GM12878 (cell line): Measurements from ENCODE around the gene SFSWAP. TPM values are rescaled to one million over a fixed set of nuclear protein-coding genes. Genes with fewer than 3 reads are reported as not detected.
"Not testable (repeated sequence)": the region's sequence is repeated elsewhere in the genome, so short reads cannot be mapped to it uniquely, and the experiment has no call there.

Experiments
- ATAC-seq: fragments of 200-7000 bp; cut with Tn5 transposase; 3 replicates; pipeline ENCODE4 v1.9.1; 2020; ENCODE audit warnings: mild to moderate bottlenecking, moderate library complexity
- BruUV-seq: library from RNA; stranded (reverse); fragments of 400-500 nt; replicated peaks from 2 replicates; lab custom pipeline; 2021; lab: Mats Ljungman, UMichigan
- CTCF ChIA-PET: fragments of 300-600 bp; sonication (Branson Sonifier 250); formaldehyde crosslinking; extraction: SDS; loops from one replicate; lab custom pipeline; 2021; ENCODE audit warnings: inconsistent platforms; lab: Yijun Ruan, JAX
- POLR2A ChIA-PET: fragments of 350-600 bp; formaldehyde crosslinking; extraction: SDS; loops from one replicate; lab custom pipeline; 2021; ENCODE audit warnings: inconsistent platforms; lab: Charles Lee
- RAD21 ChIA-PET: fragments of 300-600 bp; sonication (Branson Sonifier 250); formaldehyde crosslinking; loops from one replicate; lab custom pipeline; 2023; ENCODE audit warnings: antibody characterized with exemption; ENCODE audit not compliant: unreplicated experiment; lab: Charles Lee
- SMC1A ChIA-PET: fragments of 300-600 bp; sonication (Branson Sonifier 250); formaldehyde crosslinking; loops from one replicate; lab custom pipeline; 2023; ENCODE audit not compliant: unreplicated experiment, uncharacterized antibody; lab: Charles Lee
- DNase-seq: peaks from one replicate; pipeline ENCODE4 v3.0.0-alpha.2; 2011; ENCODE audit warnings: low read depth, low spot score
- FAIRE-seq: peaks from 3 replicates; lab custom pipeline; 2011; peaks lifted over from hg19 to GRCh38; lab: Jason Lieb, UNC
- H2AFZ ChIP-seq: 2 replicates; pipeline ENCODE4 v1.6.0; 2011; ENCODE audit warnings: low read depth, low read length, control low read depth; ENCODE audit not compliant: control insufficient read depth
- H3K27ac ChIP-seq: 2 replicates; pipeline ENCODE4 v1.5.1; 2011; ENCODE audit warnings: control low read depth; ENCODE audit not compliant: control insufficient read depth, insufficient read depth
- H3K27me3 ChIP-seq, 2 experiments: replicated peaks in 1 of 2; 2 replicates each; pipeline versions ENCODE4 v1.6.0 to v1.6.1; 2011; ENCODE audit warnings: low read length in 1 of 2; ENCODE audit not compliant: control insufficient read depth in 2 of 2, insufficient read depth in 2 of 2
- H3K36me3 ChIP-seq, 2 experiments: 2 replicates each; pipeline ENCODE4 v1.5.1; 2011; ENCODE audit warnings: low read length in 1 of 2; ENCODE audit not compliant: control insufficient read depth in 2 of 2, insufficient read depth in 2 of 2
- H3K4me1 ChIP-seq: 2 replicates; pipeline ENCODE4 v1.6.1; 2011; ENCODE audit warnings: mild to moderate bottlenecking, low read length, moderate library complexity, mixed read lengths; ENCODE audit not compliant: control insufficient read depth, insufficient read depth
- H3K4me2 ChIP-seq: 2 replicates; pipeline ENCODE4 v1.6.0; 2011; ENCODE audit warnings: control low read depth; ENCODE audit not compliant: control insufficient read depth, insufficient read depth
- H3K4me3 ChIP-seq: fragments of 200-600 bp; sonication (generic); 2 replicates; pipeline ENCODE4 v1.5.1; 2016
- H3K79me2 ChIP-seq: 2 replicates; pipeline ENCODE4 v1.6.0; 2011; ENCODE audit warnings: low read length; ENCODE audit not compliant: control insufficient read depth, insufficient read depth
- H3K9ac ChIP-seq: 2 replicates; pipeline ENCODE4 v1.8.0; 2011; ENCODE audit warnings: low read length, control low read depth, mixed read lengths; ENCODE audit not compliant: control insufficient read depth, insufficient read depth
- H3K9me3 ChIP-seq: replicated peaks from 3 replicates; pipeline ENCODE4 v1.5.1; 2011; ENCODE audit warnings: mild to moderate bottlenecking, low read length; ENCODE audit not compliant: control insufficient read depth, insufficient read depth
- H4K20me1 ChIP-seq: 2 replicates; pipeline ENCODE4 v1.6.0; 2011; ENCODE audit not compliant: control insufficient read depth, insufficient read depth
- CHD1 ChIP-seq: IDR thresholded peaks from 2 replicates; pipeline ENCODE4 v1.6.1; 2012; ENCODE audit warnings: low read depth, low read length, improper control_type of control experiment
- KDM1A ChIP-seq: fragments of 200-600 bp; sonication (generic); IDR thresholded peaks from 2 replicates; pipeline ENCODE4 v1.6.1; 2016; ENCODE audit warnings: borderline replicate concordance
- SPI1 ChIP-seq: IDR thresholded peaks from 2 replicates; pipeline ENCODE4 v1.6.1; 2011; ENCODE audit warnings: low read depth, mild to moderate bottlenecking, low read length, moderate library complexity, borderline replicate concordance; ENCODE audit not compliant: insufficient read depth
- WGBS: methylation state at CpG from one replicate; pipeline ENCODE4 v1.1.6; 2016; ENCODE audit warnings: low lambda C conversion rate; ENCODE audit not compliant: insufficient replicate concordance, insufficient coverage; ENCODE audit errors: missing lambda C conversion rate; 5-methylcytosine and 5-hydroxymethylcytosine counted together
- in situ Hi-C: fragments of 300-500 bp; cut with MboI; formaldehyde crosslinking; loops from 9 replicates; pipeline ENCODE4 v1.14.3; 2018; ENCODE audit warnings: mixed read lengths
- intact Hi-C: fragments of 100-400 bp; cut with micrococcal nuclease; formaldehyde crosslinking; loops from one replicate; pipeline ENCODE4 v1.14.2; 2022; ENCODE audit not compliant: unreplicated experiment
- polyA plus RNA-seq, 11 experiments: library from polyadenylated mRNA; depleted of rRNA in 4 of 11; unstranded in 6 of 11; stranded (reverse) in 5 of 11; fragments of >200 nt; fragmentation: Nextera tagmentation in 4 of 11; fragmentation: Illumina TruSeq in 1 of 11; extraction: Ambion mirVana in 4 of 11; extraction: Trizol in 1 of 11; gene quantifications; 1 replicate in 1 of 11; 2 replicates in 10 of 11; pipeline versions ENCODE4 v1.2.1 to v1.2.3, GENCODE V29; 2011 to 2016; ENCODE audit warnings: inconsistent platforms in 2 of 11, missing spikeins in 2 of 11, low read depth in 1 of 11
- total RNA-seq, 4 experiments: library from RNA; depleted of rRNA in 3 of 4; stranded (reverse); fragments of >200 nt in 3 of 4; fragmentation: Illumina TruSeq in 1 of 4; extraction: Trizol in 1 of 4; gene quantifications; 2 replicates each; pipeline versions ENCODE4 v1.2.1 to v1.2.3, GENCODE V29; 2013 to 2021
- TF ChIP-seq, protein P1 (sequence below): IDR thresholded peaks from 2 replicates; pipeline ENCODE4 v1.6.1; 2012; ENCODE audit warnings: low read depth, low read length, improper control_type of control experiment
- TF ChIP-seq, protein P2 (sequence below): fragments of 450-650 bp; IDR thresholded peaks from 2 replicates; pipeline ENCODE4 v1.6.1; 2016; ENCODE audit warnings: mild to moderate bottlenecking, moderate library complexity, borderline replicate concordance

SFSWAP gene
- total and polyA plus RNA-seq, 10 of the 15 experiments (the other 5 are each of a cell fraction or from before 2014, with no cell fraction given): 1.8 to 48.6 (median 25.0) TPM

- H3K4me3 ChIP-seq, H3K79me2 ChIP-seq, intact Hi-C loops, H3K27ac ChIP-seq, H2AFZ ChIP-seq, in situ Hi-C loops, H3K9ac ChIP-seq, SMC1A ChIA-PET, BruUV-seq, H3K4me2 ChIP-seq, ATAC-seq, H3K4me1 ChIP-seq, POLR2A ChIA-PET, RAD21 ChIA-PET, H3K36me3 ChIP-seq, H4K20me1 ChIP-seq, H3K9me3 ChIP-seq, CTCF ChIA-PET, FAIRE-seq, H3K27me3 ChIP-seq, DNase-seq: not testable (repeated sequence)
- 66% methylated on average over 7 of the region's 9 CpGs for WGBS
These were observed 98.8 kb downstream of the SFSWAP start for GRCh38 chr12:131809476-131810254.

GRCh38 chr12:131810726-131811125, 99.8 kb downstream of the SFSWAP start:
- no peak overlapping the region for H2AFZ ChIP-seq
- H3K4me3 ChIP-seq: no peak overlapping the region
- H3K27me3 ChIP-seq: no peaks in the 10 kb centered on the region
- POLR2A ChIA-PET: no interaction called here
- no peak overlapping the region for H3K4me2 ChIP-seq
- intact Hi-C loops (no loop called here), in situ Hi-C loops (no loop called here)
- DNase-seq (no peak), FAIRE-seq (no peak), ATAC-seq (no peak)
- no peaks in the 10 kb centered on the region for H3K4me1 ChIP-seq
- SMC1A ChIA-PET: no interaction called here
- RAD21 ChIA-PET: no interaction called here
- WGBS: 82% methylated on average over 13 of the region's 13 CpGs
- no peak overlapping the region for H3K27ac ChIP-seq
- no peak overlapping the region for H3K9ac ChIP-seq
- peaks cover 4% of the 10 kb centered on the region; the same call in 1 of the 3 replicates for H3K9me3 ChIP-seq
- no peaks in the 10 kb centered on the region for H3K79me2 ChIP-seq
- CTCF ChIA-PET: no interaction called here
- no peak for TF ChIP-seq KDM1A
- no peak for TF ChIP-seq CHD1
- TF ChIP-seq SPI1: no peak
- TF ChIP-seq, protein P1, sequence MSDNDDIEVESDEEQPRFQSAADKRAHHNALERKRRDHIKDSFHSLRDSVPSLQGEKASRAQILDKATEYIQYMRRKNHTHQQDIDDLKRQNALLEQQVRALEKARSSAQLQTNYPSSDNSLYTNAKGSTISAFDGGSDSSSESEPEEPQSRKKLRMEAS: no peak
- TF ChIP-seq, protein P2, sequence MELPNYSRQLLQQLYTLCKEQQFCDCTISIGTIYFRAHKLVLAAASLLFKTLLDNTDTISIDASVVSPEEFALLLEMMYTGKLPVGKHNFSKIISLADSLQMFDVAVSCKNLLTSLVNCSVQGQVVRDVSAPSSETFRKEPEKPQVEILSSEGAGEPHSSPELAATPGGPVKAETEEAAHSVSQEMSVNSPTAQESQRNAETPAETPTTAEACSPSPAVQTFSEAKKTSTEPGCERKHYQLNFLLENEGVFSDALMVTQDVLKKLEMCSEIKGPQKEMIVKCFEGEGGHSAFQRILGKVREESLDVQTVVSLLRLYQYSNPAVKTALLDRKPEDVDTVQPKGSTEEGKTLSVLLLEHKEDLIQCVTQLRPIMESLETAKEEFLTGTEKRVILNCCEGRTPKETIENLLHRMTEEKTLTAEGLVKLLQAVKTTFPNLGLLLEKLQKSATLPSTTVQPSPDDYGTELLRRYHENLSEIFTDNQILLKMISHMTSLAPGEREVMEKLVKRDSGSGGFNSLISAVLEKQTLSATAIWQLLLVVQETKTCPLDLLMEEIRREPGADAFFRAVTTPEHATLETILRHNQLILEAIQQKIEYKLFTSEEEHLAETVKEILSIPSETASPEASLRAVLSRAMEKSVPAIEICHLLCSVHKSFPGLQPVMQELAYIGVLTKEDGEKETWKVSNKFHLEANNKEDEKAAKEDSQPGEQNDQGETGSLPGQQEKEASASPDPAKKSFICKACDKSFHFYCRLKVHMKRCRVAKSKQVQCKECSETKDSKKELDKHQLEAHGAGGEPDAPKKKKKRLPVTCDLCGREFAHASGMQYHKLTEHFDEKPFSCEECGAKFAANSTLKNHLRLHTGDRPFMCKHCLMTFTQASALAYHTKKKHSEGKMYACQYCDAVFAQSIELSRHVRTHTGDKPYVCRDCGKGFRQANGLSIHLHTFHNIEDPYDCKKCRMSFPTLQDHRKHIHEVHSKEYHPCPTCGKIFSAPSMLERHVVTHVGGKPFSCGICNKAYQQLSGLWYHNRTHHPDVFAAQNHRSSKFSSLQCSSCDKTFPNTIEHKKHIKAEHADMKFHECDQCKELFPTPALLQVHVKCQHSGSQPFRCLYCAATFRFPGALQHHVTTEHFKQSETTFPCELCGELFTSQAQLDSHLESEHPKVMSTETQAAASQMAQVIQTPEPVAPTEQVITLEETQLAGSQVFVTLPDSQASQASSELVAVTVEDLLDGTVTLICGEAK: no peak
- BruUV-seq: no TSS peak
- H3K36me3 ChIP-seq: no peaks in the 10 kb centered on the region
- H4K20me1 ChIP-seq: no peaks in the 10 kb centered on the region
